H9 (cell line): ENCODE results near the gene MRPL30. TPM values are rescaled to one million over a fixed set of nuclear protein-coding genes. Genes with fewer than 3 reads are reported as not detected.

Experiments used
- DNase-seq: peaks from one replicate; pipeline ENCODE4 v3.0.0-alpha.2; 2017
- H2AFZ ChIP-seq: one replicate; pipeline ENCODE4 v1.6.1; 2013; ENCODE audit warnings: mild to moderate bottlenecking, low read length, control low read depth, moderate library complexity
- H2AK5ac ChIP-seq: 2 replicates; pipeline ENCODE4 v1.6.1; 2013; ENCODE audit warnings: low read length, control low read depth, mixed read lengths; ENCODE audit not compliant: insufficient read length
- H2BK120ac ChIP-seq: one replicate; pipeline ENCODE4 v1.6.1; 2013; ENCODE audit warnings: low read depth, mild to moderate bottlenecking, low read length, control low read depth, inconsistent platforms; ENCODE audit not compliant: poor library complexity, severe bottlenecking
- H2BK12ac ChIP-seq: 2 replicates; pipeline ENCODE4 v1.6.1; 2013; ENCODE audit warnings: low read length, control low read depth, mixed read lengths, low read depth; ENCODE audit not compliant: insufficient read length
- H2BK15ac ChIP-seq: 2 replicates; pipeline ENCODE4 v1.6.1; 2013; ENCODE audit warnings: low read depth, low read length, control low read depth
- H2BK20ac ChIP-seq: one replicate; pipeline ENCODE4 v1.6.1; 2013; ENCODE audit warnings: low read depth, mild to moderate bottlenecking, low read length, control low read depth, inconsistent platforms; ENCODE audit not compliant: poor library complexity, severe bottlenecking
- H2BK5ac ChIP-seq: 2 replicates; pipeline ENCODE4 v1.6.1; 2013; ENCODE audit warnings: low read length, control low read depth, mixed read lengths; ENCODE audit not compliant: insufficient read length
- H3K14ac ChIP-seq: 2 replicates; pipeline ENCODE4 v1.6.1; 2013; ENCODE audit warnings: low read length, control low read depth; ENCODE audit not compliant: insufficient read depth
- H3K18ac ChIP-seq: 2 replicates; pipeline ENCODE4 v1.6.1; 2013; ENCODE audit warnings: low read depth, mild to moderate bottlenecking, mixed read lengths, low read length, control low read depth; ENCODE audit not compliant: insufficient read length
- H3K23ac ChIP-seq: 2 replicates; pipeline ENCODE4 v1.6.1; 2013; ENCODE audit warnings: low read length, control low read depth, mixed read lengths, low read depth; ENCODE audit not compliant: insufficient read length
- H3K23me2 ChIP-seq: 2 replicates; pipeline ENCODE4 v1.6.1; 2013; ENCODE audit warnings: low read depth, mild to moderate bottlenecking, mixed read lengths, low read length, control low read depth; ENCODE audit not compliant: insufficient read length, poor library complexity, severe bottlenecking
- H3K27ac ChIP-seq: 2 replicates; pipeline ENCODE4 v1.5.1; 2013; ENCODE audit warnings: low read length, control low read depth, mixed read lengths, low read depth; ENCODE audit not compliant: insufficient read length
- H3K27me3 ChIP-seq: 2 replicates; pipeline ENCODE4 v1.6.1; 2013; ENCODE audit warnings: low read length, control low read depth, inconsistent platforms; ENCODE audit not compliant: insufficient read depth
- H3K4ac ChIP-seq: 2 replicates; pipeline ENCODE4 v1.6.1; 2013; ENCODE audit warnings: low read depth, mild to moderate bottlenecking, control low read depth, inconsistent platforms, low read length, moderate library complexity
- H3K4me1 ChIP-seq: 2 replicates; pipeline ENCODE4 v1.6.1; 2013; ENCODE audit warnings: low read length, control low read depth, inconsistent platforms; ENCODE audit not compliant: insufficient read depth
- H3K4me2 ChIP-seq: 2 replicates; pipeline ENCODE4 v1.6.1; 2013; ENCODE audit warnings: low read length, control low read depth, mixed read lengths; ENCODE audit not compliant: insufficient read length, insufficient read depth
- H3K56ac ChIP-seq: 2 replicates; pipeline ENCODE4 v1.6.1; 2013; ENCODE audit warnings: low read depth, mild to moderate bottlenecking, mixed read lengths, low read length, control low read depth; ENCODE audit not compliant: insufficient read length
- H3K79me1 ChIP-seq: 2 replicates; pipeline ENCODE4 v1.6.1; 2013; ENCODE audit warnings: low read depth, mild to moderate bottlenecking, moderate library complexity, low read length, control low read depth, inconsistent platforms; ENCODE audit not compliant: insufficient read depth, poor library complexity, severe bottlenecking
- H3K79me2 ChIP-seq: 2 replicates; pipeline ENCODE4 v1.6.1; 2013; ENCODE audit warnings: low read length, control low read depth, inconsistent platforms; ENCODE audit not compliant: insufficient read depth
- H3K9ac ChIP-seq: 2 replicates; pipeline ENCODE4 v1.6.1; 2013; ENCODE audit warnings: low read length, control low read depth, mixed read lengths; ENCODE audit not compliant: insufficient read length; ENCODE audit errors: extremely low read depth
- H3K9me3 ChIP-seq: one replicate; pipeline ENCODE4 v1.6.1; 2013; ENCODE audit warnings: low read depth, low read length, inconsistent platforms; ENCODE audit not compliant: control insufficient read depth
- H3T11ph ChIP-seq: one replicate; pipeline ENCODE4 v1.6.1; 2013; ENCODE audit warnings: mild to moderate bottlenecking, low read length, control low read depth, inconsistent platforms
- H4K20me1 ChIP-seq: one replicate; pipeline ENCODE4 v1.6.1; 2013; ENCODE audit not compliant: control insufficient read depth, insufficient read length, insufficient read depth
- H4K5ac ChIP-seq: 2 replicates; pipeline ENCODE4 v1.6.1; 2013; ENCODE audit warnings: low read depth, mild to moderate bottlenecking, mixed read lengths, low read length, control low read depth; ENCODE audit not compliant: insufficient read length
- H4K8ac ChIP-seq: replicated peaks from 2 replicates; pipeline ENCODE4 v1.6.1; 2013; ENCODE audit warnings: low read length, control low read depth, mixed read lengths, low read depth; ENCODE audit not compliant: insufficient read length
- H4K91ac ChIP-seq: 2 replicates; pipeline ENCODE4 v1.6.1; 2013; ENCODE audit warnings: low read depth, mild to moderate bottlenecking, moderate library complexity, mixed read lengths, low read length, control low read depth; ENCODE audit not compliant: insufficient read length
- H3K27ac Mint-ChIP-seq, 3 experiments: 2 replicates in 2 of 3; 3 replicates in 1 of 3; pipeline ENCODE4 v1.8.0; 2020 to 2021; ENCODE audit warnings: mixed read lengths in 3 of 3, mild to moderate bottlenecking in 1 of 3, moderate library complexity in 1 of 3
- H3K27me3 Mint-ChIP-seq: 2 replicates; pipeline ENCODE4 v1.8.0; 2021; ENCODE audit warnings: low read depth, mild to moderate bottlenecking, moderate library complexity, mixed read lengths
- H3K36me3 Mint-ChIP-seq, 3 experiments: 2 replicates in 2 of 3; 3 replicates in 1 of 3; pipeline ENCODE4 v1.8.0; 2020 to 2021; ENCODE audit warnings: low read depth in 3 of 3, mixed read lengths in 3 of 3; ENCODE audit not compliant: insufficient read depth in 1 of 3
- H3K4me1 Mint-ChIP-seq, 2 experiments: 2 replicates each; pipeline ENCODE4 v1.8.0; 2020; ENCODE audit warnings: mixed read lengths in 2 of 2
- H3K4me3 Mint-ChIP-seq, 2 experiments: 2 replicates in 1 of 2; 3 replicates in 1 of 2; pipeline ENCODE4 v1.8.0; 2020 to 2021; ENCODE audit warnings: mild to moderate bottlenecking in 2 of 2, mixed read lengths in 2 of 2, moderate library complexity in 1 of 2
- H3K9me3 Mint-ChIP-seq, 2 experiments: 2 replicates in 1 of 2; 3 replicates in 1 of 2; pipeline ENCODE4 v1.8.0; 2020; ENCODE audit warnings: mild to moderate bottlenecking in 2 of 2, mixed read lengths in 2 of 2, moderate library complexity in 1 of 2
- CTCF ChIP-seq: fragments of 200-600 bp; sonication (generic); conservative IDR thresholded peaks from 3 replicates; pipeline ENCODE4 v1.8.0; 2021; ENCODE audit warnings: antibody characterized with exemption, mild to moderate bottlenecking
- WGBS: extraction: QIAGEN DNeasy Blood & Tissue Kit; methylation state at CpG from one replicate; pipeline ENCODE4 v1.1.7; 2013; ENCODE audit warnings: missing lambda C conversion rate, low lambda C conversion rate, mixed read lengths; ENCODE audit not compliant: insufficient read length; ENCODE audit errors: extremely low coverage; 5-methylcytosine and 5-hydroxymethylcytosine counted together
- total RNA-seq: library from RNA; stranded (reverse); gene quantifications from 2 replicates; pipeline ENCODE4 v1.2.1, GENCODE V29; 2021

MRPL30 gene
- total RNA-seq, 1 experiment from 2014 or later = 50.8 TPM

GRCh38 chr2:99156891-99157290 lies 24.1 kb upstream of the MRPL30 start:
- Histone ChIP-seq H3K4ac (no peak overlapping the region), H4K5ac (no peak overlapping the region), H2BK12ac (no peak overlapping the region), H2BK120ac (no peak overlapping the region), H2BK20ac (no peak overlapping the region), H3K14ac (no peak overlapping the region), H4K8ac (no peak overlapping the region), H3K4me2 (no peak overlapping the region), H3K79me1 (no peaks in the 10 kb centered on the region), H3K27me3 (no peaks in the 10 kb centered on the region), H2AFZ (no peak overlapping the region), H3K27ac (no peak overlapping the region), H4K91ac (no peak overlapping the region), H3T11ph (no peak overlapping the region), H4K20me1 (peaks cover 2% of the 10 kb centered on the region), H3K18ac (no peak overlapping the region), H2BK15ac (no peak overlapping the region), H3K79me2 (no peaks in the 10 kb centered on the region; the same call in 1 of the 2 replicates), H3K56ac (no peak overlapping the region), H2AK5ac (no peak overlapping the region), H3K9me3 (no peaks in the 10 kb centered on the region), H3K23ac (no peak overlapping the region), H3K23me2 (peaks cover 14% of the 10 kb centered on the region), H2BK5ac (no peak overlapping the region), H3K4me1 (0 out of 2 replicates have a peak, but pooled peaks cover 2% of the 10 kb centered on the region), H3K9ac (no peak overlapping the region)
- no peaks in the 10 kb centered on the region for H3K9me3 Mint-ChIP-seq
- peaks cover 10 to 24% (median 18%) of the 10 kb centered on the region in 3 experiments; a peak in 6 of 7 replicates for H3K36me3 Mint-ChIP-seq
- H3K4me3 Mint-ChIP-seq = peak overlapping the region in 1 of 2 experiments; percentile 19; a peak in 1 of 5 replicates
- no peak overlapping the region; a peak in 1 of 7 replicates for H3K27ac Mint-ChIP-seq
- H3K4me1 Mint-ChIP-seq = peaks cover 15 to 20% of the 10 kb centered on the region in 2 experiments
- TF ChIP-seq CTCF = no peak
- no peaks in the 10 kb centered on the region for H3K27me3 Mint-ChIP-seq
- WGBS = no CpG with 5 or more reads among the region's 1 CpG
- DNase-seq = no peak
